Mesothelial cell of epicardium (in vitro differentiated cells): ENCODE results near the gene CCL2. TPM values are rescaled to one million over a fixed set of nuclear protein-coding genes. Genes with fewer than 3 reads are reported as not detected.

Experiments used
- DNase-seq, 2 experiments: peaks; one replicate each; pipeline ENCODE4 v3.0.0; 2021; ENCODE audit warnings: low spot score in 2 of 2; ENCODE audit not compliant: unreplicated experiment in 2 of 2
- H3K27ac Mint-ChIP-seq: 2 replicates; pipeline ENCODE4 v1.8.0; 2021; ENCODE audit warnings: mixed read lengths
- H3K27me3 Mint-ChIP-seq: 2 replicates; pipeline ENCODE4 v1.8.0; 2021; ENCODE audit warnings: low read depth, mixed read lengths
- H3K36me3 Mint-ChIP-seq: 2 replicates; pipeline ENCODE4 v1.8.0; 2021; ENCODE audit warnings: mixed read lengths
- H3K4me1 Mint-ChIP-seq: 2 replicates; pipeline ENCODE4 v1.8.0; 2021; ENCODE audit warnings: mixed read lengths
- H3K4me3 Mint-ChIP-seq: 2 replicates; pipeline ENCODE4 v1.8.0; 2021; ENCODE audit warnings: mild to moderate bottlenecking, moderate library complexity, mixed read lengths
- H3K9me3 Mint-ChIP-seq: 2 replicates; pipeline ENCODE4 v1.8.0; 2021; ENCODE audit warnings: mixed read lengths
- CTCF ChIP-seq: fragments of 200-600 bp; sonication (generic); IDR thresholded peaks from one replicate; pipeline ENCODE4 v1.5.0; 2021; ENCODE audit warnings: antibody characterized with exemption; ENCODE audit not compliant: unreplicated experiment
- total RNA-seq: library from RNA; stranded (reverse); gene quantifications from 3 replicates; pipeline ENCODE4 v1.2.1, GENCODE V29; 2021

CCL2 gene
- total RNA-seq, 1 donor from 2014 or later = 53.5 TPM

GRCh38 chr17:34257299-34257985, 2.4 kb downstream of the CCL2 start:
- no peaks in the 10 kb centered on the region for H3K9me3 Mint-ChIP-seq
- no peak overlapping the region for H3K4me3 Mint-ChIP-seq
- peaks cover 24% of the 10 kb centered on the region for H3K27me3 Mint-ChIP-seq
- no peak for TF ChIP-seq CTCF
- H3K27ac Mint-ChIP-seq = no peak overlapping the region
- no peak for DNase-seq
- H3K36me3 Mint-ChIP-seq = no peaks in the 10 kb centered on the region
- H3K4me1 Mint-ChIP-seq = peaks cover 32% of the 10 kb centered on the region

GRCh38 chr17:34257986-34258326, 2.9 kb downstream of the CCL2 start:
- Mint-ChIP-seq H3K4me3 (no peak overlapping the region), H3K36me3 (no peaks in the 10 kb centered on the region), H3K27me3 (peaks cover 25% of the 10 kb centered on the region), H3K4me1 (peaks cover 27% of the 10 kb centered on the region), H3K9me3 (no peaks in the 10 kb centered on the region), H3K27ac (no peak overlapping the region)
- no peak for TF ChIP-seq CTCF
- no peak for DNase-seq

GRCh38 chr17:34259146-34259545, 4.1 kb downstream of the CCL2 start:
- no peak for DNase-seq
- TF ChIP-seq CTCF = no peak
- H3K27me3 Mint-ChIP-seq = peaks cover 28% of the 10 kb centered on the region
- H3K27ac Mint-ChIP-seq = no peak overlapping the region
- H3K4me3 Mint-ChIP-seq = no peak overlapping the region
- no peaks in the 10 kb centered on the region for H3K9me3 Mint-ChIP-seq
- H3K36me3 Mint-ChIP-seq = no peaks in the 10 kb centered on the region
- peaks cover 16% of the 10 kb centered on the region for H3K4me1 Mint-ChIP-seq

GRCh38 chr17:34260861-34261260, 5.8 kb downstream of the CCL2 start:
- Mint-ChIP-seq H3K27ac (no peak overlapping the region), H3K9me3 (no peaks in the 10 kb centered on the region), H3K4me1 (peaks cover 3% of the 10 kb centered on the region), H3K4me3 (no peak overlapping the region), H3K36me3 (no peaks in the 10 kb centered on the region), H3K27me3 (peaks cover 41% of the 10 kb centered on the region)
- TF ChIP-seq CTCF = no peak
- DNase-seq = no peak

- H3K36me3 Mint-ChIP-seq = no peaks in the 10 kb centered on the region
- H3K4me3 Mint-ChIP-seq = no peak overlapping the region
- no peak for DNase-seq
- H3K4me1 Mint-ChIP-seq = no peaks in the 10 kb centered on the region
- H3K27me3 Mint-ChIP-seq = peaks cover 50% of the 10 kb centered on the region
- H3K9me3 Mint-ChIP-seq = no peaks in the 10 kb centered on the region
- no peak for TF ChIP-seq CTCF
- no peak overlapping the region for H3K27ac Mint-ChIP-seq
Measured at GRCh38 chr17:34261568-34262337, 6.7 kb downstream of the CCL2 start.
